ENCODE measurements around the gene ZNF892.
A peak's percentile ranks its signal among the peaks of the same experiment; 100 is the strongest.

Gene ZNF892

DNA sequence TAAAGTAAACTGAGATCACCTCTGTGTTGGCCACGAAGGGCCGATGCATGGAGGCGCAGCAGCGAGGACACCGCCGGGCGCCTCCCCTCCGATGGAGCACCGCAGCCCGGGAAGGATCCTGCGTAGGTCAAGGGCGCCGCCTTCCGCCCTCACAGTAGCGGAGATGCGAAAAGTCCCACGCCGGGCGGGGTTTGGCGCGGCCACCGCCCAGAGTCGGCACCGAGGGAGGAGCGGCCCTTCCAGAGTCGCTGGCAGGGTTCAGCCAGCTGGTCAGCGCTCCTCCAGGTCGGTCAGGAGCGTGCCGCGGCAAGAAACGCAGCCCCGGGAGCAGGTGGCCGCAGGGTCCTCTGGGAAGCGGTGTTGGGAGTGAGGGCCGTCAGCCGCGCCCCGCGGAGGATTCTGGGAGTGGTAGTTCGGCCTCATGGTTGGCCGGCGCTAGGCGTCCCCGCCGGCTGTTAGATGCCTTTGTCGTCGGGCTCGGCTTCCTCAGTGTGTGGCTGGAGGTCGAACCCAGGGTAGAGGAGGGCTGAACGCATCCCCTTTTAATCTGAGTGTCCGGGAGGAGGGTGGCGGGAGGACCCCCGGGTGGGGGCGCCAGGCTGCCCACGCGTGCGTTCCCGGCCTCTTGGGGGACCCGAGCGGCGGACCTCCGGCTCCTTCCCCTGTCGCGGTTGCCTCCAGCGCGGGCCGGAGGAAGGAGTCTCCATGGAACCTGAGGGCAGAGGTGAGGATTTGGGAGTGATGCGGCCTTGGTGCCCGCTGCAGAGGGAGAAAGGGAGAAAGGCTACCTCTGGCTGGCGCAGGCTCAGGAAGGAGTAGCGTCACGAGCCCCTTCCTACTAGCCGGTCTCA lies at the start of gene ZNF892:
Gene ZNF892, plus strand, starts transcription at position 411 of the 851 bp plus-strand sequence. Its CDS starts 295 bp downstream, at position 706.
- peak; percentile 86 for DNase-seq
- peak within 1 kb of the TSS; percentile 16 for H3K27ac ChIP-seq
- H3K36me3 ChIP-seq (replicated peaks): peaks cover 7% of the 10 kb centered on the region
- no peaks in the 10 kb centered on the region for H3K27me3 ChIP-seq (replicated peaks)
- TF ChIP-seq, protein P1, sequence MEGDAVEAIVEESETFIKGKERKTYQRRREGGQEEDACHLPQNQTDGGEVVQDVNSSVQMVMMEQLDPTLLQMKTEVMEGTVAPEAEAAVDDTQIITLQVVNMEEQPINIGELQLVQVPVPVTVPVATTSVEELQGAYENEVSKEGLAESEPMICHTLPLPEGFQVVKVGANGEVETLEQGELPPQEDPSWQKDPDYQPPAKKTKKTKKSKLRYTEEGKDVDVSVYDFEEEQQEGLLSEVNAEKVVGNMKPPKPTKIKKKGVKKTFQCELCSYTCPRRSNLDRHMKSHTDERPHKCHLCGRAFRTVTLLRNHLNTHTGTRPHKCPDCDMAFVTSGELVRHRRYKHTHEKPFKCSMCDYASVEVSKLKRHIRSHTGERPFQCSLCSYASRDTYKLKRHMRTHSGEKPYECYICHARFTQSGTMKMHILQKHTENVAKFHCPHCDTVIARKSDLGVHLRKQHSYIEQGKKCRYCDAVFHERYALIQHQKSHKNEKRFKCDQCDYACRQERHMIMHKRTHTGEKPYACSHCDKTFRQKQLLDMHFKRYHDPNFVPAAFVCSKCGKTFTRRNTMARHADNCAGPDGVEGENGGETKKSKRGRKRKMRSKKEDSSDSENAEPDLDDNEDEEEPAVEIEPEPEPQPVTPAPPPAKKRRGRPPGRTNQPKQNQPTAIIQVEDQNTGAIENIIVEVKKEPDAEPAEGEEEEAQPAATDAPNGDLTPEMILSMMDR (IDR thresholded peaks at IDR 0.05; ENCODE audit: low read depth, low read length, missing control alignments): peak; percentile 45
- peak within 1 kb of the TSS; percentile 80 for H3K4me3 ChIP-seq (ENCODE audit: low read depth, low read length)
- in situ Hi-C loops (cut with HindIII; ENCODE audit: low pct_ligation_motif_present, low sequenced_read_pairs): no loop called here

DNA sequence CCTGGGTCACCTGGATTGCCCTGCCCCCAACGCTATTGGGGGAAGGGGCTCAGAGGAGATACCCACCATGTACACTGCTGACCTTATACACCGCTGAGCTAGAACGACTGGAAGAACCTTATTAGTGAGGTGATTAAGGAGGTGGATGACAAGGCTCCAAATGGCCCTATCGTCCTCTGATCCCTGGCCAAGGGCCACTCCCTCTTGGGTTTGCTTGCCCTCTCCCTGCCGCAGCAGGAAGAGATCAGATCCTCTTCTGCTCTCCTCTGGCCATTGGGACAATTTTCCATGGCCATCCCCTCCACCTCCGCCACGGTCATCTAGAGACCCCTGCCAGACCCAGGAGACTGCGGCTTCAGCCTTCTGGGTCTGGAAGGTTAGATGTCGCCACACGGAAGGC lies 48.9 kb upstream of the ZNF892 start:
- H3K4me3 ChIP-seq (ENCODE audit: low read depth, low read length): peak overlapping the region; percentile 74
- no peak for DNase-seq
- H3K27ac ChIP-seq: no peak overlapping the region
- TF ChIP-seq, protein P1 (IDR thresholded peaks at IDR 0.05; ENCODE audit: low read depth, low read length, missing control alignments): no peak
- H3K27me3 ChIP-seq (replicated peaks): no peaks in the 10 kb centered on the region
- peaks cover 11% of the 10 kb centered on the region for H3K36me3 ChIP-seq (replicated peaks)
- in situ Hi-C loops (cut with HindIII; ENCODE audit: low pct_ligation_motif_present, low sequenced_read_pairs): no loop called here

DNA sequence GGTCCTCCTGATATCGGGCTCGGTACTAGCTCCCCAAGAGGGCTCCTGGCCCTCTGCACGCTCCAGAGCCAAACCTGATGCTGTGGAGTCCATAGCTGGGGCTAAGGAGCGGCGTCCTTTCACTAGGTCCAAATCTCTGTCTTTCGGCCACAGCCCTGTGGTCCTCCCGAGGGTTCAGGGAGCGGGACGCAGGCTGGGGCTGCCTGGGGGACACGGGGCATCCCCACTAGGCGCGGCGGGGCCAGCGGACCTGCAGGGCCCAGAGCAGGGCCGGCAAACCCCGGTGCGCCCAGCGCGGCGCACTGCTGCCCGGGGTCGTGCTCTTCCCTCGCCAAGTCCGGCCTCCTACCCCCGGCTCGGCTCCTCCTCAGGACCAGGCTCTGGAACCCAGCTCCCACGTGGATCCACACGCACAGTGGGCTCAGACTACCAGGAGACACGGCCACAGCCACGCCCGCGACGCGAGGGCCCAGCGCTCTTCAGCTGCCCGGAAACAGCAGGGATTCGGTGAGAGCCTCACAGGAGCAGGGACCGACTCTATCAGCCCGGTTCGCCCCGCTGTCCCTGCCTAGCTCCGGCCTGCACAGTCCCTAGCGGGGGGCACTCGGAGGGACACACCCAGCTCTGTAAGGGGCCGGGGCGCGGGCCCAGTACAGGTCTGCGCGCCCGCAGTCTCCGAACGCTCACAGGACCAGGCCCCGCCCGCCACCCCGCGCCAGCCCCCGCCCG lies 48.3 kb upstream of the ZNF892 start:
- Histone ChIP-seq H3K27me3 (replicated peaks) (no peaks in the 10 kb centered on the region), H3K4me3 (ENCODE audit: low read depth, low read length) (peak overlapping the region; percentile 74), H3K36me3 (replicated peaks) (peaks cover 10% of the 10 kb centered on the region), H3K27ac (peak overlapping the region; percentile 33)
- in situ Hi-C loops (cut with HindIII; ENCODE audit: low pct_ligation_motif_present, low sequenced_read_pairs): no loop called here
- TF ChIP-seq, protein P1 (IDR thresholded peaks at IDR 0.05; ENCODE audit: low read depth, low read length, missing control alignments): no peak
- DNase-seq: peak; percentile 20

DNA sequence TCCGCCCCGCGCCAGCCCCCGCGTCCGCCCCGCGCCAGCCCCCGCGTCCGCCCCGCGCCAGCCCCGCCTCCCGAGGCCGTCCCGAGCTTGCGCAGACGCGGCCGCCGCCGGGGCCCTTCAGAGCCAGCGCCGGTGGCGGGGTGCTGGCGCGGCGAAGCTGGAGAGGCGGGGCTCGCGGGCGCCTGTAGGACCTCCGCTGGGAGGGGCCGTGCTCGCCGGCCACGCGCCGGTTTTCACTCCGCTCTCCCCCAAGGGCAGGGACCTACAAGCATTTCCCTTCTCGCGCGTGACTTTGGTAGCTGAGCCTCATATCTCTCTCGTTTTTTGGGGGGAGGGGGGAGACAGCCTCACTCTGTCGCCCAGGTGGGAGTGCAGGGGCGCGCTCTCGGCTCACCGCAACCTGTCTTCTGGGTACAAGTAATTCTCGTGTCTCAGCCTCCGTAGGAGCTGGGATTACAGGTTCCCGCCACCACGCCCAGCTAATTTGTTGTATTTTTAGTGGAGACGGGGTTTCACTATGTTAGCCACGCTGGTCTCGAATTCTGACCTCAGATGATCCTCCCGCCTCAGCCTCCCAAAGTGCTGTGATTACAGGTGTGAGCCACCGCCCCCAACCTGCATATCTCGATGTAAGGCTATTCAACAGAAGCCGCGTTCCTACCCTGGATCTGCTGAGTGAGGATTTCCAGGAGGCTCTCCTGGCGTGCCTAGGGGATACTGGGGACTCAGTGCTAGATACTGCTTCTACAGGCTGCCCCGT lies 47.5 kb upstream of the ZNF892 start, which contains the start of gene ZNF514:
Gene ZNF514, minus strand, starts transcription at position 159 of the 760 bp plus-strand sequence. CDS start 6,595 bp downstream, outside the sequence.
- in situ Hi-C loops (cut with HindIII; ENCODE audit: low pct_ligation_motif_present, low sequenced_read_pairs): no loop called here
- TF ChIP-seq, protein P1 (IDR thresholded peaks at IDR 0.05; ENCODE audit: low read depth, low read length, missing control alignments): no peak

DNA sequence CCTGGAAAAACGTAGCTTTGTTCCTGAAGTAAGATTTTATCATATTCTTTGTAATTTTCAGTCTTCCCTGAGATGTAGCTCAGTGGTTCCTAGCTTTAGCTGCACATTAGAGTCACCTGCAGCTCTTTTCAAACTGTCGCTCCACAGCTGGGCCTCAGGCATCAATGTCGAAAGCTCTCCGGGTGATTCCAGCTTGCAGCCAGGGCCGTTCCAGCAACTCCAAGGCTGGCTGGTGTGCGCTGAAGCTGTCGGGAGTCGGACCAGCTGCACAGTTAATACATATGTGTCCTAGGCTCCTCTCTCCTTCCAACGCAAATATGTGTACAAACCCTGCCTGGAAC lies 42.3 kb upstream of the ZNF892 start:
- peak overlapping the region; percentile 99 for H3K27ac ChIP-seq

More for the DNA sequence above, 47.5 kb upstream of the ZNF892 start, which contains the start of gene ZNF514:
- Histone ChIP-seq H3K27me3 (replicated peaks) (no peaks in the 10 kb centered on the region), H3K27ac (peak within 1 kb of the TSS; percentile 33), H3K36me3 (replicated peaks) (peaks cover 5% of the 10 kb centered on the region), H3K4me3 (ENCODE audit: low read depth, low read length) (peak within 1 kb of the TSS; percentile 74)
- DNase-seq: peak; percentile 30

More for the DNA sequence above, 42.3 kb upstream of the ZNF892 start:
- Histone ChIP-seq H3K4me3 (ENCODE audit: low read depth, low read length) (peak overlapping the region; percentile 99), H3K27me3 (replicated peaks) (no peaks in the 10 kb centered on the region), H3K36me3 (replicated peaks) (no peaks in the 10 kb centered on the region)
- DNase-seq: no peak
- TF ChIP-seq, protein P1 (IDR thresholded peaks at IDR 0.05; ENCODE audit: low read depth, low read length, missing control alignments): no peak
- in situ Hi-C loops (cut with HindIII; ENCODE audit: low pct_ligation_motif_present, low sequenced_read_pairs): no loop called here
